K562 (cell line): ENCODE measurements around the gene TACC3. TPM values are rescaled to one million over a fixed set of nuclear protein-coding genes. Genes with fewer than 3 reads are reported as not detected.
A peak's percentile ranks its signal among the peaks of the same experiment; 100 is the strongest.

Experiments used
- FOXM1 ChIP-seq, 2 experiments: fragments of 450-650 bp in 1 of 2; sonication (generic) in 1 of 2; formaldehyde crosslinking in 1 of 2; IDR thresholded peaks; 2 replicates each; pipeline versions ENCODE4 v1.6.1 to v1.9.0; 2017 to 2022; ENCODE audit warnings: low read depth in 2 of 2, mild to moderate bottlenecking in 2 of 2, missing genetic modification reagents in 1 of 2, moderate library complexity in 1 of 2
- GTF2B ChIP-seq: IDR thresholded peaks from 2 replicates; pipeline ENCODE4 v1.6.1; 2011; ENCODE audit not compliant: insufficient read length; ENCODE audit errors: extremely low read depth
- GTF2F1 ChIP-seq: IDR thresholded peaks from 2 replicates; pipeline ENCODE4 v1.6.1; 2011; ENCODE audit warnings: low read depth, low read length, improper control_type of control experiment
- HDAC2 ChIP-seq: fragments of 450-650 bp; IDR thresholded peaks from 2 replicates; pipeline ENCODE4 v1.6.1; 2016; ENCODE audit warnings: mild to moderate bottlenecking
- MNT ChIP-seq, 2 experiments: fragments of 450-650 bp; conservative IDR thresholded peaks; 2 replicates each; pipeline ENCODE4 v1.6.1; 2017; ENCODE audit warnings: mild to moderate bottlenecking in 2 of 2, moderate library complexity in 2 of 2
- PHF8 ChIP-seq: fragments of 200-600 bp; sonication (generic); IDR thresholded peaks from 2 replicates; pipeline ENCODE4 v1.6.1; 2012; ENCODE audit warnings: mixed run types, mild to moderate bottlenecking, inconsistent platforms, low read length, moderate library complexity, borderline replicate concordance
- SNIP1 ChIP-seq: fragments of 450-650 bp; IDR thresholded peaks from 2 replicates; pipeline ENCODE4 v1.7.1; 2017; ENCODE audit warnings: low read depth, mild to moderate bottlenecking
- TCF7L2 ChIP-seq: fragments of 150-350 bp; IDR thresholded peaks from 2 replicates; pipeline ENCODE4 v1.6.1; 2016; ENCODE audit warnings: low read depth, mild to moderate bottlenecking, low read length, moderate library complexity
- ZMIZ1 ChIP-seq, 2 experiments: fragments of 150-350 bp in 1 of 2; IDR thresholded peaks; 2 replicates each; pipeline ENCODE4 v1.6.1; 2012 to 2016; ENCODE audit warnings: low read depth in 2 of 2, low read length in 2 of 2, mild to moderate bottlenecking in 1 of 2, moderate library complexity in 1 of 2
- ZNF395 ChIP-seq: fragments of 200-800 bp; sonication (Bioruptor generic); IDR thresholded peaks from 2 replicates; pipeline ENCODE4 v1.6.1; 2017; ENCODE audit warnings: missing genetic modification characterization, missing compliant biosample characterization
- polyA plus RNA-seq, 8 experiments: library from polyadenylated mRNA; depleted of rRNA in 4 of 8; stranded (reverse) in 5 of 8; unstranded in 3 of 8; fragments of >200 nt; fragmentation: Nextera tagmentation in 2 of 8; fragmentation: Illumina TruSeq in 1 of 8; extraction: Ambion mirVana in 2 of 8; extraction: Trizol in 1 of 8; gene quantifications; 2 replicates each; pipeline versions ENCODE4 v1.2.1 to v1.2.3, GENCODE V29; 2011 to 2014; ENCODE audit warnings: inconsistent platforms in 1 of 8, missing spikeins in 1 of 8
- total RNA-seq, 7 experiments: library from RNA; depleted of rRNA in 6 of 7; stranded (reverse); fragments of >200 nt in 6 of 7; fragmentation: Illumina TruSeq in 2 of 7; extraction: Trizol in 2 of 7; gene quantifications; 2 replicates each; pipeline versions ENCODE4 v1.2.1 to v1.2.3, GENCODE V29; 2011 to 2021; ENCODE audit warnings: low replicate concordance in 1 of 7
- TF ChIP-seq, protein P1 (sequence below): fragments of 250-450 bp; sonication (Bioruptor Pico); IDR thresholded peaks from 2 replicates; pipeline ENCODE4 v1.5.0; 2020; ENCODE audit warnings: mild to moderate bottlenecking, borderline replicate concordance
- TF ChIP-seq, protein P2 (sequence below): sonication (generic); formaldehyde crosslinking; IDR thresholded peaks from 2 replicates; pipeline ENCODE4 v1.8.0; 2022; ENCODE audit warnings: mild to moderate bottlenecking, low read depth, missing genetic modification reagents

The TACC3 gene
- total and polyA plus RNA-seq, 9 of the 15 experiments (the other 6 are each of a cell fraction or from before 2014, with no cell fraction given), result 1.9 to 122 (median 55.6) TPM

DNA sequence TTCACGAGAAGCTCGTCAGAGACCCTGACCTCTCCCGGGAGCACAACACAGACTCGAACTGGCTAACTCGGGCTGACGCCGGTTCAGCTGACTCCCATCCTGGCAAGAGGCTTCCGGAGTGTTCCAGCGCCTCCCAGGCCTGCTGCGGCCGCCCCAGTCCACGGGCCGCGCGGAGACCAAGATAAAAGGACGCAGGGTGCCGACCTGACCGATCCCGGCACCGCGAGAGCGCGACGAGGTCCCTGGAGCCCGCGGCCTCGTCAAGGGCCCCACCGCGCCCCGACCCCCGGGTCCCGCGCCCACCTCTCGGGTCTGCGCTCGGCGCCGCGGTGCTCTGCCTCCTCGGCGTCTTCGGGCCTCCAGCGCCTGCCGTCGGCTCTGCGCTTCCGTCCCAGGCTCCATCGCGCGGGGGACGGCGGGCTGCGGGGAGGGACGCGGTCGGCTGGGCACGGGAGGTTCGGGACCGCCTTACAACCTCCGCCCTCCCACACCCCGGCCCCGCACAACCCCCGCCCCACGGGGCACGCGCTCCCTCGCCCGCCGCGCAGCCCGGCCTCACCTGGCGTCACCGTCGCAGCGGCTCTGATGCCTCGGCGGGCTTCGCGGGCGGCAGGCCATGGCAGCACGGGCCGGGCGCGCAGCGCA lies 9.6 kb upstream of the TACC3 start (continued):
- TF ChIP-seq MNT (conservative IDR thresholded peaks at IDR 0.05), result 0 out of 4 replicates have a peak, but pooled peaks of 1 of the 2 experiments have one; percentile 38
- no peak for TF ChIP-seq GTF2B
- no peak for TF ChIP-seq TCF7L2
- no peak for TF ChIP-seq ZMIZ1 (IDR thresholded peaks at IDR 0.05; ENCODE audit: low read depth in 2 of 2, low read length in 2 of 2)
- no peak for TF ChIP-seq SNIP1
- no peak for TF ChIP-seq FOXM1 (IDR thresholded peaks at IDR 0.05; ENCODE audit: low read depth)
- no peak for TF ChIP-seq FOXM1 (CRISPR knock-in tag; IDR thresholded peaks at IDR 0.05; ENCODE audit: low read depth)
- TF ChIP-seq GTF2F1, result no peak
- TF ChIP-seq, protein P1, sequence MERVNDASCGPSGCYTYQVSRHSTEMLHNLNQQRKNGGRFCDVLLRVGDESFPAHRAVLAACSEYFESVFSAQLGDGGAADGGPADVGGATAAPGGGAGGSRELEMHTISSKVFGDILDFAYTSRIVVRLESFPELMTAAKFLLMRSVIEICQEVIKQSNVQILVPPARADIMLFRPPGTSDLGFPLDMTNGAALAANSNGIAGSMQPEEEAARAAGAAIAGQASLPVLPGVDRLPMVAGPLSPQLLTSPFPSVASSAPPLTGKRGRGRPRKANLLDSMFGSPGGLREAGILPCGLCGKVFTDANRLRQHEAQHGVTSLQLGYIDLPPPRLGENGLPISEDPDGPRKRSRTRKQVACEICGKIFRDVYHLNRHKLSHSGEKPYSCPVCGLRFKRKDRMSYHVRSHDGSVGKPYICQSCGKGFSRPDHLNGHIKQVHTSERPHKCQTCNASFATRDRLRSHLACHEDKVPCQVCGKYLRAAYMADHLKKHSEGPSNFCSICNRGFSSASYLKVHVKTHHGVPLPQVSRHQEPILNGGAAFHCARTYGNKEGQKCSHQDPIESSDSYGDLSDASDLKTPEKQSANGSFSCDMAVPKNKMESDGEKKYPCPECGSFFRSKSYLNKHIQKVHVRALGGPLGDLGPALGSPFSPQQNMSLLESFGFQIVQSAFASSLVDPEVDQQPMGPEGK, result no peak
- 0 out of 2 replicates have a peak, but pooled peaks have one; percentile 3 for TF ChIP-seq HDAC2
- TF ChIP-seq, protein P2, sequence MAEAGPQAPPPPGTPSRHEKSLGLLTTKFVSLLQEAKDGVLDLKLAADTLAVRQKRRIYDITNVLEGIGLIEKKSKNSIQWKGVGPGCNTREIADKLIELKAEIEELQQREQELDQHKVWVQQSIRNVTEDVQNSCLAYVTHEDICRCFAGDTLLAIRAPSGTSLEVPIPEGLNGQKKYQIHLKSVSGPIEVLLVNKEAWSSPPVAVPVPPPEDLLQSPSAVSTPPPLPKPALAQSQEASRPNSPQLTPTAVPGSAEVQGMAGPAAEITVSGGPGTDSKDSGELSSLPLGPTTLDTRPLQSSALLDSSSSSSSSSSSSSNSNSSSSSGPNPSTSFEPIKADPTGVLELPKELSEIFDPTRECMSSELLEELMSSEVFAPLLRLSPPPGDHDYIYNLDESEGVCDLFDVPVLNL, result no peak
- 0 out of 2 replicates have a peak, but pooled peaks have one; percentile 4 for TF ChIP-seq ZNF395
- TF ChIP-seq PHF8, result peak; percentile 62; the same call in 1 of the 2 replicates
